HepG2 (cell line): ENCODE measurements around the gene HHIPL1. TPM values are rescaled to one million over a fixed set of nuclear protein-coding genes. Genes with fewer than 3 reads are reported as not detected.

ENCODE experiments used
- AFF4 ChIP-seq: sonication (generic); formaldehyde crosslinking; IDR thresholded peaks from 2 replicates; pipeline ENCODE4 v1.4.0; 2020; ENCODE audit warnings: missing genetic modification reagents
- AHDC1 ChIP-seq: sonication (generic); formaldehyde crosslinking; IDR thresholded peaks from 2 replicates; pipeline ENCODE4 v1.5.1; 2020; ENCODE audit warnings: mild to moderate bottlenecking, missing genetic modification reagents, borderline replicate concordance
- E2F1 ChIP-seq: sonication (generic); formaldehyde crosslinking; IDR thresholded peaks from 2 replicates; pipeline ENCODE4 v1.5.0; 2020; ENCODE audit warnings: missing genetic modification reagents
- ESRRA ChIP-seq: sonication (generic); formaldehyde crosslinking; IDR thresholded peaks from 2 replicates; pipeline ENCODE4 v1.5.1; 2020; ENCODE audit warnings: mild to moderate bottlenecking, low read depth, missing genetic modification reagents
- MBD4 ChIP-seq: IDR thresholded peaks from 2 replicates; pipeline ENCODE4 v1.6.1; 2012; ENCODE audit warnings: low read length, inconsistent platforms, borderline replicate concordance
- NFE2 ChIP-seq: sonication (generic); formaldehyde crosslinking; IDR thresholded peaks from 2 replicates; pipeline ENCODE4 v1.4.0; 2020; ENCODE audit warnings: missing genetic modification reagents
- ONECUT2 ChIP-seq: sonication (generic); formaldehyde crosslinking; IDR thresholded peaks from 2 replicates; pipeline ENCODE4 v1.4.0; 2020; ENCODE audit warnings: missing genetic modification reagents
- PHB2 ChIP-seq: fragments of 450-650 bp; IDR thresholded peaks from 2 replicates; pipeline ENCODE4 v1.6.1; 2018; ENCODE audit not compliant: partially characterized antibody
- THAP11 ChIP-seq: IDR thresholded peaks from 2 replicates; pipeline ENCODE4 v1.6.1; 2016; ENCODE audit warnings: missing biosample characterization, missing genetic modification reagents
- UBTF ChIP-seq: sonication (generic); formaldehyde crosslinking; IDR thresholded peaks from 2 replicates; pipeline ENCODE4 v1.4.0; 2020; ENCODE audit warnings: mild to moderate bottlenecking, missing genetic modification reagents
- ZBTB3 ChIP-seq: sonication (generic); formaldehyde crosslinking; IDR thresholded peaks from 2 replicates; pipeline ENCODE4 v1.4.0; 2020; ENCODE audit warnings: low read depth, mild to moderate bottlenecking, moderate library complexity, missing genetic modification reagents, borderline replicate concordance
- ZC3H13 ChIP-seq: sonication (generic); formaldehyde crosslinking; IDR thresholded peaks from 2 replicates; pipeline ENCODE4 v1.8.1; 2023; ENCODE audit warnings: mild to moderate bottlenecking, missing genetic modification reagents, moderate library complexity
- ZNF225 ChIP-seq: sonication (generic); formaldehyde crosslinking; IDR thresholded peaks from 2 replicates; pipeline ENCODE4 v1.4.0; 2020; ENCODE audit warnings: mild to moderate bottlenecking, missing genetic modification reagents
- ZNF234 ChIP-seq: sonication (generic); formaldehyde crosslinking; conservative IDR thresholded peaks from 2 replicates; pipeline ENCODE4 v1.5.1; 2020; ENCODE audit warnings: mild to moderate bottlenecking, missing genetic modification reagents
- ZNF235 ChIP-seq: sonication (generic); formaldehyde crosslinking; IDR thresholded peaks from 2 replicates; pipeline ENCODE4 v1.8.1; 2023; ENCODE audit warnings: mild to moderate bottlenecking, missing genetic modification reagents, borderline replicate concordance
- ZNF260 ChIP-seq: sonication (generic); formaldehyde crosslinking; IDR thresholded peaks from 2 replicates; pipeline ENCODE4 v1.4.0; 2020; ENCODE audit warnings: missing genetic modification reagents, low read depth, mild to moderate bottlenecking, borderline replicate concordance
- ZNF749 ChIP-seq: sonication (generic); formaldehyde crosslinking; IDR thresholded peaks from 2 replicates; pipeline ENCODE4 v1.8.0; 2022; ENCODE audit warnings: mild to moderate bottlenecking, missing genetic modification reagents, moderate library complexity, borderline replicate concordance
- polyA plus RNA-seq, 8 experiments: library from polyadenylated mRNA; depleted of rRNA in 3 of 8; stranded (reverse) in 7 of 8; unstranded in 1 of 8; fragments of >200 nt; fragmentation: Illumina TruSeq in 4 of 8; extraction: Trizol in 4 of 8; gene quantifications; 2 replicates each; pipeline versions ENCODE4 v1.2.1 to v1.2.3, GENCODE V29; 2011 to 2016; ENCODE audit warnings: low read depth in 4 of 8, missing spikeins in 1 of 8, mixed read lengths in 1 of 8; ENCODE audit not compliant: insufficient read depth in 1 of 8
- total RNA-seq, 5 experiments: library from RNA; depleted of rRNA; stranded (reverse); fragments of >200 nt; fragmentation: Illumina TruSeq; extraction: Trizol; gene quantifications; 2 replicates each; pipeline ENCODE4 v1.2.3, GENCODE V29; 2016; ENCODE audit warnings: low read depth in 1 of 5

Gene HHIPL1
- total and polyA plus RNA-seq, 2 of the 13 experiments (the other 11 are each of a cell fraction or from before 2014, with no cell fraction given): not detected

- TF ChIP-seq MBD4: no peak
- TF ChIP-seq ZNF234 (CRISPR knock-in tag): no peak
- 0 out of 2 replicates have a peak, but pooled peaks have one; percentile 39 for TF ChIP-seq ZC3H13 (CRISPR knock-in tag)
- TF ChIP-seq THAP11: no peak
- TF ChIP-seq ESRRA: no peak
- no peak for TF ChIP-seq ZNF235 (CRISPR knock-in tag)
- no peak for TF ChIP-seq NFE2 (CRISPR knock-in tag)
- no peak for TF ChIP-seq ONECUT2 (CRISPR knock-in tag)
- peak; percentile 8; the same call in 1 of the 2 replicates for TF ChIP-seq E2F1
- TF ChIP-seq ZBTB3 (CRISPR knock-in tag): no peak
- no peak for TF ChIP-seq PHB2
- no peak for TF ChIP-seq ZNF225 (CRISPR knock-in tag)
- TF ChIP-seq AFF4 (CRISPR knock-in tag): no peak
- TF ChIP-seq UBTF (CRISPR knock-in tag): no peak
- TF ChIP-seq ZNF260 (CRISPR knock-in tag): no peak
- no peak for TF ChIP-seq AHDC1 (CRISPR knock-in tag)
- TF ChIP-seq ZNF749 (CRISPR knock-in tag): no peak
Observed at GRCh38 chr14:99605299-99605961, 39.5 kb upstream of the HHIPL1 start (continued).
